H1 (cell line): ENCODE results near the gene GRIA1. TPM values are rescaled to one million over a fixed set of nuclear protein-coding genes. Genes with fewer than 3 reads are reported as not detected.

Experiments
- CTCF ChIA-PET: fragments of 300-600 bp; sonication (Branson Sonifier 250); formaldehyde crosslinking; loops from one replicate; lab custom pipeline; 2021; ENCODE audit not compliant: partially characterized antibody; lab: Charles Lee
- POLR2A ChIA-PET: fragments of 300-600 bp; sonication (Branson Sonifier 250); formaldehyde crosslinking; loops from one replicate; lab custom pipeline; 2021; ENCODE audit warnings: inconsistent platforms; ENCODE audit not compliant: partially characterized antibody; lab: Charles Lee
- DNase-seq, 2 experiments: peaks; one replicate each; pipeline versions ENCODE4 v3.0.0 to v3.0.0-alpha.2; 2010 to 2022; ENCODE audit warnings: low spot score in 2 of 2, low read depth in 1 of 2, mixed read lengths in 1 of 2
- FAIRE-seq: peaks from 2 replicates; lab custom pipeline; 2011; peaks lifted over from hg19 to GRCh38; lab: Jason Lieb, UNC
- H2AFZ ChIP-seq: 2 replicates; pipeline ENCODE4 v1.8.1; 2012; ENCODE audit warnings: low read length, inconsistent platforms
- H2AK5ac ChIP-seq: 2 replicates; pipeline ENCODE4 v1.6.1; 2013; ENCODE audit warnings: low read depth, low read length
- H2BK120ac ChIP-seq: replicated peaks from 2 replicates; pipeline ENCODE3; 2013; ENCODE audit warnings: low read depth, low read length, inconsistent platforms
- H2BK12ac ChIP-seq: 2 replicates; pipeline ENCODE4 v1.6.1; 2013; ENCODE audit warnings: low read depth, low read length
- H2BK15ac ChIP-seq: 2 replicates; pipeline ENCODE4 v1.6.1; 2013; ENCODE audit warnings: low read length
- H2BK20ac ChIP-seq: 2 replicates; pipeline ENCODE4 v1.6.1; 2013; ENCODE audit warnings: low read length
- H2BK5ac ChIP-seq: 2 replicates; pipeline ENCODE4 v1.6.1; 2013; ENCODE audit warnings: low read depth, low read length
- H3K14ac ChIP-seq: 2 replicates; pipeline ENCODE4 v1.6.1; 2013; ENCODE audit warnings: inconsistent platforms; ENCODE audit not compliant: insufficient read length
- H3K18ac ChIP-seq: 2 replicates; pipeline ENCODE4 v1.6.1; 2013; ENCODE audit warnings: low read length; ENCODE audit errors: extremely low read depth
- H3K23ac ChIP-seq: 2 replicates; pipeline ENCODE4 v1.6.1; 2013; ENCODE audit warnings: inconsistent platforms; ENCODE audit not compliant: insufficient read length
- H3K23me2 ChIP-seq: 2 replicates; pipeline ENCODE4 v1.6.1; 2013; ENCODE audit warnings: low read depth, low read length
- H3K27ac ChIP-seq: 2 replicates; pipeline ENCODE4 v1.6.1; 2011; ENCODE audit warnings: low read depth, low read length, inconsistent platforms
- H3K27me3 ChIP-seq, 4 experiments: replicated peaks in 1 of 4; 1 replicate in 1 of 4; 2 replicates in 3 of 4; pipeline versions ENCODE4 v1.6.1 to v1.8.1; 2011 to 2013; ENCODE audit warnings: low read length in 3 of 4, mild to moderate bottlenecking in 3 of 4, inconsistent platforms in 2 of 4, mixed read lengths in 2 of 4, moderate library complexity in 1 of 4; ENCODE audit not compliant: control insufficient read depth in 3 of 4, insufficient read depth in 3 of 4; ENCODE audit errors: extremely low read depth in 1 of 4
- H3K36me3 ChIP-seq, 4 experiments: 2 replicates each; pipeline versions ENCODE4 v1.6.1 to v1.8.1; 2011 to 2013; ENCODE audit warnings: mild to moderate bottlenecking in 4 of 4, low read length in 3 of 4, moderate library complexity in 2 of 4, control low read depth in 1 of 4, inconsistent platforms in 1 of 4; ENCODE audit not compliant: insufficient read depth in 4 of 4, control insufficient read depth in 2 of 4
- H3K4ac ChIP-seq: replicated peaks from 2 replicates; pipeline ENCODE3; 2013; ENCODE audit warnings: low read length, low read depth, mixed read lengths, inconsistent platforms; ENCODE audit not compliant: insufficient read length
- H3K4me1 ChIP-seq, 4 experiments: replicated peaks in 1 of 4; 1 replicate in 1 of 4; 2 replicates in 3 of 4; pipeline versions ENCODE4 v1.6.1 to v1.8.1; 2011 to 2013; ENCODE audit warnings: low read length in 3 of 4, inconsistent platforms in 2 of 4, mixed read lengths in 1 of 4; ENCODE audit not compliant: insufficient read depth in 4 of 4, control insufficient read depth in 3 of 4
- H3K4me2 ChIP-seq, 2 experiments: 2 replicates each; pipeline versions ENCODE4 v1.6.1 to v1.8.1; 2011 to 2013; ENCODE audit warnings: low read depth in 2 of 2, low read length in 2 of 2, control low read depth in 1 of 2, inconsistent platforms in 1 of 2, mild to moderate bottlenecking in 1 of 2; ENCODE audit not compliant: insufficient read depth in 1 of 2
- H3K4me3 ChIP-seq, 4 experiments: fragments of 200-600, 300-600 bp in 1 of 4; sonication (generic), shearing (Covaris generic), sonication (Bioruptor Twin) in 1 of 4; 2 replicates each; pipeline versions ENCODE4 v1.5.1 to v1.8.1; 2011 to 2016; ENCODE audit warnings: low read length in 4 of 4, low read depth in 3 of 4, control low read depth in 2 of 4, inconsistent platforms in 2 of 4, mild to moderate bottlenecking in 2 of 4, mixed read lengths in 1 of 4, moderate library complexity in 1 of 4; ENCODE audit not compliant: insufficient read depth in 2 of 4; ENCODE audit errors: extremely low read depth in 1 of 4
- H3K56ac ChIP-seq: replicated peaks from 2 replicates; pipeline ENCODE3; 2013; ENCODE audit warnings: low read depth, mild to moderate bottlenecking, mixed read lengths, low read length, inconsistent platforms; ENCODE audit not compliant: insufficient read length
- H3K79me1 ChIP-seq: 2 replicates; pipeline ENCODE4 v1.6.1; 2013; ENCODE audit warnings: low read depth, low read length, control low read depth
- H3K79me2 ChIP-seq, 2 experiments: 2 replicates each; pipeline versions ENCODE4 v1.6.1 to v1.8.1; 2012 to 2013; ENCODE audit warnings: low read length in 2 of 2, mild to moderate bottlenecking in 2 of 2, inconsistent platforms in 1 of 2; ENCODE audit not compliant: insufficient read depth in 2 of 2, control insufficient read depth in 1 of 2
- H3K9ac ChIP-seq, 4 experiments: replicated peaks in 1 of 4; 1 replicate in 1 of 4; 2 replicates in 3 of 4; pipeline versions ENCODE4 v1.6.1 to v1.8.1; 2011 to 2013; ENCODE audit warnings: low read depth in 3 of 4, low read length in 3 of 4, control low read depth in 2 of 4, mild to moderate bottlenecking in 2 of 4, moderate library complexity in 2 of 4, inconsistent platforms in 1 of 4; ENCODE audit errors: extremely low read depth in 1 of 4
- H3K9me3 ChIP-seq, 2 experiments: 2 replicates each; pipeline versions ENCODE4 v1.6.1 to v1.8.1; 2012 to 2013; ENCODE audit warnings: mild to moderate bottlenecking in 2 of 2, moderate library complexity in 2 of 2, control low read depth in 1 of 2, inconsistent platforms in 1 of 2, low read depth in 1 of 2, low read length in 1 of 2, mixed read lengths in 1 of 2; ENCODE audit not compliant: insufficient read depth in 2 of 2
- H4K20me1 ChIP-seq, 2 experiments: replicated peaks in 1 of 2; 2 replicates each; pipeline versions ENCODE3 to v1.8.1; 2011 to 2013; ENCODE audit warnings: inconsistent platforms in 2 of 2, low read length in 2 of 2, mild to moderate bottlenecking in 1 of 2; ENCODE audit not compliant: insufficient read depth in 2 of 2, control insufficient read depth in 1 of 2
- H4K5ac ChIP-seq: 2 replicates; pipeline ENCODE4 v1.6.1; 2013; ENCODE audit warnings: low read length, low read depth, mixed read lengths, inconsistent platforms; ENCODE audit not compliant: insufficient read length
- H4K8ac ChIP-seq: 2 replicates; pipeline ENCODE4 v1.8.0; 2013; ENCODE audit warnings: mild to moderate bottlenecking, moderate library complexity, low read length, inconsistent platforms; ENCODE audit not compliant: insufficient read depth; ENCODE audit errors: extremely low read depth
- H4K91ac ChIP-seq: replicated peaks from 2 replicates; pipeline ENCODE3; 2013; ENCODE audit warnings: low read length, mixed read lengths, inconsistent platforms; ENCODE audit not compliant: insufficient read length
- WGBS, 2 experiments: shearing (Covaris generic) in 1 of 2; methylation state at CpG; one replicate each; pipeline versions ENCODE4 v1.1.6 to v1.1.7; 2013 to 2015; ENCODE audit warnings: low lambda C conversion rate in 2 of 2, mixed read lengths in 2 of 2, inconsistent platforms in 1 of 2, low coverage in 1 of 2, missing lambda C conversion rate in 1 of 2; ENCODE audit not compliant: insufficient replicate concordance in 2 of 2, insufficient coverage in 1 of 2, insufficient read length in 1 of 2; ENCODE audit errors: extremely low coverage in 1 of 2, missing lambda C conversion rate in 1 of 2; 5-methylcytosine and 5-hydroxymethylcytosine counted together
- polyA plus RNA-seq, 7 experiments: library from polyadenylated mRNA; depleted of rRNA in 3 of 7; stranded (reverse) in 5 of 7; unstranded in 2 of 7; fragments of >200 nt in 5 of 7; fragments of 200-250 nt in 2 of 7; gene quantifications; 1 replicate in 5 of 7; 2 replicates in 1 of 7; 4 replicates in 1 of 7; pipeline versions ENCODE4 v1.2.1 to v1.2.3, GENCODE V29; 2011 to 2013; ENCODE audit warnings: missing spikeins in 2 of 7, mixed read lengths in 2 of 7
- total RNA-seq: library from RNA; stranded (reverse); fragmentation: NEBNext Ultra II Directional; extraction: Animal tissue kit (Norgen Biotek cat#: 25700); gene quantifications from 2 replicates; pipeline ENCODE4 v1.2.1, GENCODE V29; 2021

Gene GRIA1
- total and polyA plus RNA-seq, 2 of the 8 experiments (the other 6 are each of a cell fraction or from before 2014, with no cell fraction given) = 0.97 to 2.5 TPM

- no peak overlapping the region for H3K14ac ChIP-seq
- H4K8ac ChIP-seq = no peak overlapping the region
- no peaks in the 10 kb centered on the region for H3K23me2 ChIP-seq
- H2BK20ac ChIP-seq = no peak overlapping the region
- no peaks in the 10 kb centered on the region for H4K20me1 ChIP-seq
- no peak overlapping the region for H2BK120ac ChIP-seq
- no peaks in the 10 kb centered on the region for H3K9me3 ChIP-seq
- H3K9ac ChIP-seq = no peak overlapping the region
- H3K23ac ChIP-seq = no peak overlapping the region
- no peak overlapping the region for H2AFZ ChIP-seq
- no peak overlapping the region for H3K4me3 ChIP-seq
- H2AK5ac ChIP-seq = no peak overlapping the region
- H3K27ac ChIP-seq = no peak overlapping the region
- no peak overlapping the region; the same call in 1 of the 2 replicates for H2BK5ac ChIP-seq
- H4K91ac ChIP-seq = no peak overlapping the region
- ChIA-PET POLR2A (no interaction called here), CTCF (interaction anchor here (1.0 to 2.0 kb wide), 4 partner anchors 10 to 339 kb away, joined by 3 to 5 read pairs (median 4); no protein-coding TSS in a partner anchor)
- H3K4me2 ChIP-seq = no peak overlapping the region
- no peaks in the 10 kb centered on the region for H3K36me3 ChIP-seq
- no peaks in the 10 kb centered on the region for H3K27me3 ChIP-seq
- H3K79me1 ChIP-seq = no peaks in the 10 kb centered on the region
- H3K56ac ChIP-seq = no peak overlapping the region
- WGBS, 2 experiments = 94% methylated on average over 7 of the region's 7 CpGs; no CpG with 5 or more reads in 1 of the 2 experiments
- H2BK15ac ChIP-seq = no peak overlapping the region
- FAIRE-seq (no peak), DNase-seq (no peak)
- no peak overlapping the region for H3K18ac ChIP-seq
- no peak overlapping the region for H3K4ac ChIP-seq
- H4K5ac ChIP-seq = no peak overlapping the region
- no peaks in the 10 kb centered on the region for H3K79me2 ChIP-seq
- peaks cover 2 to 8% (median 6%) of the 10 kb centered on the region in 4 experiments; a peak in 6 of 7 replicates for H3K4me1 ChIP-seq
- no peak overlapping the region for H2BK12ac ChIP-seq
These were observed 135.4 kb downstream of the GRIA1 start for GRCh38 chr5:153625826-153626354.
